Colon (tissue), 2 donors: Measurements from ENCODE around the gene CTCF.

ENCODE experiments used
- FAIRE-seq: peaks from 2 replicates; lab custom pipeline; 2012; peaks lifted over from hg19 to GRCh38; lab: Jason Lieb, UNC
- donor health status: control.
- donor health status: control.

Gene CTCF

GRCh38 chr16:67549936-67550335 is 12.4 kb upstream of the CTCF start:
- FAIRE-seq, result no peak

GRCh38 chr16:67551091-67551490 is 11.2 kb upstream of the CTCF start:
- no peak for FAIRE-seq

GRCh38 chr16:67551972-67552371 is 10.4 kb upstream of the CTCF start:
- FAIRE-seq, result no peak

GRCh38 chr16:67552476-67552875 is 9.8 kb upstream of the CTCF start:
- no peak for FAIRE-seq

GRCh38 chr16:67555795-67556212 is 6.5 kb upstream of the CTCF start:
- FAIRE-seq, result no peak

- no peak for FAIRE-seq
These were observed 3.5 kb upstream of the CTCF start for GRCh38 chr16:67558859-67559258.

- no peak for FAIRE-seq
These were observed 1.4 kb upstream of the CTCF start for GRCh38 chr16:67560827-67561342.

- FAIRE-seq, result no peak
These were observed 864 bp upstream of the CTCF start for GRCh38 chr16:67561501-67561823.

- no peak for FAIRE-seq
These were observed 351 bp upstream of the CTCF start for GRCh38 chr16:67561824-67562525.

- no peak for FAIRE-seq
These were observed 787 bp downstream of the CTCF start for GRCh38 chr16:67562918-67563707.

- no peak for FAIRE-seq
These were observed 1.6 kb downstream of the CTCF start for GRCh38 chr16:67563708-67564468.

GRCh38 chr16:67565470-67566100 is 3.3 kb downstream of the CTCF start:
- FAIRE-seq, result no peak

- no peak for FAIRE-seq
These were observed 9.1 kb downstream of the CTCF start for GRCh38 chr16:67571464-67571863.

- FAIRE-seq, result no peak
These were observed 9.7 kb downstream of the CTCF start for GRCh38 chr16:67571981-67572431.

GRCh38 chr16:67579686-67580085 is 17.4 kb downstream of the CTCF start:
- FAIRE-seq, result no peak

GRCh38 chr16:67580202-67580601 is 17.9 kb downstream of the CTCF start:
- FAIRE-seq, result no peak

- no peak for FAIRE-seq
These were observed 31.0 kb downstream of the CTCF start for GRCh38 chr16:67593288-67593687.

GRCh38 chr16:67593701-67594100 is 31.4 kb downstream of the CTCF start:
- FAIRE-seq, result no peak

GRCh38 chr16:67594256-67594915 is 32.1 kb downstream of the CTCF start:
- no peak for FAIRE-seq

- FAIRE-seq, result no peak
These were observed 32.6 kb downstream of the CTCF start for GRCh38 chr16:67594956-67595355.

- FAIRE-seq, result no peak
These were observed 36.2 kb downstream of the CTCF start for GRCh38 chr16:67598527-67598926.

GRCh38 chr16:67605641-67606040 is 43.3 kb downstream of the CTCF start:
- FAIRE-seq, result no peak
